HG02571 (cell line): ENCODE measurements around the gene NAMPT.
"Not testable (repeated sequence)": the region's sequence is repeated elsewhere in the genome, so short reads cannot be mapped to it uniquely, and the experiment has no call there.

Source experiments
- ATAC-seq: cut with Tn5 transposase; IDR thresholded peaks from one replicate; pipeline ENCODE4 v1.9.1; 2021; ENCODE audit warnings: mild to moderate bottlenecking, moderate library complexity; ENCODE audit not compliant: unreplicated experiment

Gene NAMPT

GRCh38 chr7:106305732-106306131, 20.9 kb upstream of the NAMPT start:
- no peak for ATAC-seq

- ATAC-seq, result no peak
Observed at GRCh38 chr7:106304568-106304967, 19.8 kb upstream of the NAMPT start.

GRCh38 chr7:106298631-106299030, 13.8 kb upstream of the NAMPT start:
- not testable (repeated sequence) for ATAC-seq

DNA sequence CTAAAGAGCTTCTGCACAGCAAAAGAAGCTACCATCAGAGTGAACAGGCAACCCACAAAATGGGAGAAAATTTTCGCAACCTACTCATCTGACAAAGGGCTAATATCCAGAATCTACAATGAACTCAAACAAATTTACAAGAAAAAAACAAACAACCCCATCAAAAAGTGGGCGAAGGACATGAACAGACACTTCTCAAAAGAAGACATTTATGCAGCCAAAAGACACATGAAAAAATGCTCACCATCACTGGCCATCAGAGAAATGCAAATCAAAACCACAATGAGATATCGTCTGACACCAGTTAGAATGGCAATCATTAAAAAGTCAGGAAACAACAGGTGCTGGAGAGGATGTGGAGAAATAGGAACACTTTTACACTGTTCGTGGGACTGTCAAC, 13.4 kb upstream of the NAMPT start:
- not testable (repeated sequence) for ATAC-seq

GRCh38 chr7:106294334-106294733, 9.6 kb upstream of the NAMPT start:
- no peak for ATAC-seq

- ATAC-seq, result no peak
Observed at GRCh38 chr7:106291247-106291646, 6.5 kb upstream of the NAMPT start.

DNA sequence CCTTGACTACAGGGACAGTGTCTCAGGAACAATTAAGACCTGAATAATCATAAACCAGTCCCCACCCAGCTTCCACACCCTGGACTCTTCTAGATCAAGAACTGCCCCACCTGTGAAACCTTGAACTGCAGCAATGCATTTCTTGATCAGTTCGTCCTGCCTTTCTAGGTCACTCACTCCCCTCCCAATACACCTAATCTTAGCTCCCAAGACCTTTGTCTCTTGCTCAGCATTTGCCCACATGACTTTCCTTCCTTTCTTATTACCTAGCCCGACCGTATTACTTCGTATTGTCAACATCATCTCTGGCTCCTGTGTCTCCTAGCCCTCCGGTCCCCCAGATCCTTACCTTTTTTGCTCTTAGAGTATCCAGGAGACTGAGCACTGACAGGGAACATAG, 5.5 kb upstream of the NAMPT start:
- ATAC-seq, result no peak

GRCh38 chr7:106289848-106290247, 5.1 kb upstream of the NAMPT start:
- no peak for ATAC-seq

GRCh38 chr7:106288263-106288662, 3.5 kb upstream of the NAMPT start:
- ATAC-seq, result no peak

- ATAC-seq, result no peak
Observed at GRCh38 chr7:106287786-106288185, 3.0 kb upstream of the NAMPT start.

DNA sequence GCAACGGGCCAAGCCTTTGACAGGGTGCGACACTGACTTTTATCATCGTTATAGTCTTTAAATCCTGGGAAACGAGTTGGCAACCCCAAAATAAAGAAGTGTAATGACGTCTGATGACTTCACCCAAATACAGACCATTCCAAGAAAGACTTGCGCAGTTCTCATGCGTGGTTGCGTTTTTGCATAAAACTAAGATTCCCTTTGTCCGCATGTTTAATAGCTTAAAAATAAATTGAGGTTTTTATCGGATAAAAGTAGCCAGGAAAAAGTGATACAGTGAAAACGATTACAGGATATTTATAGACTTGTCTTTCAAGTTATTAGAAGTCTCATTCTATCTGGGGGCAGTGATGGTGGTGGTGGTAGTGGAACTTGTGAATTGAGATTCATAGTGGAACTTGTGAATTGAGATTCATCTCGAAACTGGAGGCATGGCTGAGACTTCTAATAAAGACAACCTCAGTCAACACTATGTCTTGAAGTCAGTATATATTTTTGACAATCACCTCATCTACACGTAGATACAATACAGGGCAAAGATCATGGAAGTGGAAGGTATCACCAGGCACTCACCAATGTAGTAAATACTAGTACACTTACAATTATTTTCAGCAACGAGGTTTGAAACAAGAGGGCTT, 1.2 kb upstream of the NAMPT start:
- no peak for ATAC-seq

DNA sequence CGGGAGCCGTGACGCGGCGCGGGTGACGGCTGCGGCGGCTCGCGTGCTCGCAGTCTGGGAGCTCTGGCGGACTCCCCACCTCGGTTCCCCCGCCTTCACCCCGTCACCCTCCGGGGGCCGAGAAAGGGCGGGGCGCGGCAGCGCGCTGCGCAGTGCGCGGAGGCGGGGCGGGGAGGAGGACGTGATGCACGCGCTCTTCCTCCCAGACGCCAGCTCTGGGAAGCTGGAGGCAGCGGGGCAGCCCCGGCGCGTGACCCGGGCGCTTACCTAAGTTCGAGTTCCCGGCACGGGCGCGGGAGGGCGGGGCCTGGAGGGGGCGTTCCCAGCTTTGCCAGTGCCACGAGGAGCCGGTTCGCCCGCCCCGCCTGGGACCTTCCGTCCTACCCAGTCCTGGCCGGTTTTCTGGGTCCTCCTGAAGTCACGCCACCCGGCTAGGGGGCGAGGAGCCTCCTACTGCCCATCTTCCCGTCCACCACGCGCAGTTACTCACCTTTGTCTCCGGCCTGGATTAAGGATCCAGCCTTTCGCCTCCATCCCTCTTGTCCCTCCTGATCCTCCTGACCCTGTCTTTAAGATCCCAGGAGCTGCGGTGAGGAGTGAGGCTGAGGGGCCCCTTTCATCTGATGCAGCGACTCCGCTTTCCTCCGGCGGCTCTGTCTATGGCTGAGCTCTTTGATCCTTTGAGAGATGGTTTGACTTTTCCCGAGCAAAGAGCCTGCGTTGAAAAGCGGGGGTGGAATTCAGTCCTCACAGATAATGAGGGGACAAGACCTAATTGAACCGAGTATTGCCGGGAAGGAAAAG, 470 bp upstream of the NAMPT start:
- peak; percentile 79 for ATAC-seq

DNA sequence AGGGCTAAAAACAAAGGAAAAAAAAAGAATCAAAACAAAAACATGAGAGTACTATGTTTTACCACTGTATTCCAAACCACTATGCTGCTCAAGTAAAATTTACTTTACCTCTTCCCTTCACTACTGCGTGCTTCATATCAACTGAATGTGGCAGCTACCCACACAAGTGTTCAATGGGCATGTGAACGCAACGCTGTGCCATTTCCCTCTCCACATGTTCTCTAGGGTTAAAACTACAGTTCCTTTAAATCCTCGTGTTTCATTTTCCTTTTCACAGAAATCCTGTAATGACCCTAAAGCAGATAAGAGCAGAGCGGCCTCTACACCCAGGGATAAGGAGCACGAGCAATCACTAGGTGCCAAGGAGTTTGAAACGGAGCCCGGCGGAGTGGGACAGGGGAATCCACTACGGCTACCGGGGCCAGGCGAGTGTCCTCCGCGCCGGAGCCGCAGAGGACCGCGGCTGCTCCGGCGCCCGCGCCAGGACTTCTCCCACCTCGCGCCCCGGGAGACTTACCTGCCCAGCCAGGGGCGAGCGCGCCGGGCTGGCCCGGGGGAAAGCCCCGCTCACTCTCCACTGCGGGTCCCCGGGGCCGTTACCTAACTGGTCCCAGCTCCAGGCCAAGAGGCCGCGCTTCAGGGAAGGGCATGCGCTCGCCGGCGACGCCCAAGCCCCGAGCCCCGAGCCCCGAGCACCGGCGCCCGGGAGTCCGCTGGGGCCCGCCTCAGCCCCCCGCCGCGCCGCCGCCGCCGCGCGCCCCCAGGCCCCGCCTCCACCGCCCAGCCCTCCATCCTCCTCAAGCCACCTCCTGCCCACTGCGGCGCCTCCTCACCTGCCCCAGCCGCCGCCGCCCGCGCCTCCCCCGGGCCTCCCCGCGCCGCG, 711 bp downstream of the NAMPT start:
- ATAC-seq, result peak; percentile 21

GRCh38 chr7:106283501-106283830, 1.3 kb downstream of the NAMPT start:
- ATAC-seq, result no peak

- ATAC-seq, result no peak
Observed at GRCh38 chr7:106282852-106283251, 1.9 kb downstream of the NAMPT start.

DNA sequence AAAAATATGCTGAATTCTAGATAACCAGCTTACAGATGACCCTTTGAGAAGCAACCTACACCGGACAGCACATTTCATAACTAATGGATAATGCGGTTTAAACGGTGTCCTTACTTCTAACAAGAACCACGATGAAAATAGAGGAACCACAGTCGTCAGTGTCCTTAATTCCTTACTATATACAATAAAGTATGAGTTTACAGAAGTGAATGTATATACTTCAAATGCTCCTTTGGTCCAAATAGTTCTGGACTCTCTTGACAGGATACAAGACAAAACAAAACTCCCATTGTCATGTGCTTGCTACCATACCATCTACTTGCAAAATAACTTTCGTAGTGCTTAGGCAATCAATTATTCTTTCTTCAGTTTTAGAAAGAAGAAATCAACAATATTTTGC, 2.4 kb downstream of the NAMPT start:
- no peak for ATAC-seq

DNA sequence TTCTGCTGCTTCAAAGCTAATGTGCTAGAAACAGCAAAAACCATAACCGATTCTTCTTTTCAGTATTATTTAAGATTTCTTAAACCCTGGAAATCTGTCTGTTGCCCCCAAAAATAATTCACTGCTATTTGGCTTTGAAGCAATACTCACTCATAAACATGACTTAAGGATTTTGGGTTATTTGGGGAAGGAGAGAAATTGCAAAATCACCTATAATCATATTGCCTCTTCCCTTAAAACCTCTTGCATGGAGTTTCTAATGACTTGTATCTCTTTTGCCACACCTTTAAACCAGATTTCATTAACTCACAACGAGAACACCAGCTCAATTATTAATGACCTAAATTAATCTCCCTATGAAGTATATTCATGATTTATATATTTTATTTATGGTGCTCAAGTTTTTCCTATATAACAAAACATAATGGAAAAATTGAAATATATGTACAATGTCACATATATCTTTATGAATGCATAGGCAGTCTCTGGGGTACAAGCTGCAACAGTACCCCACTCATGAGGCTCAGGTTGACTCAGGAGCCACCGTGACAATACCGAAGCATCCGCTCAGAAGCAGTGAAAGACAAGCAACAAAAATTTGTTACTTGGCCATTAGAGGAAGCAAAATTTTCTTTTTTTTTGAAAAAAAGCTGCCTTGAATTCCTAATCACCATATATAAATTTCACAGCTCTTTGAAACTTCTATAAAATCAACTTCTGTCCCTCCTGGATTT, 3.0 kb downstream of the NAMPT start:
- ATAC-seq, result no peak

- ATAC-seq, result no peak
Observed at GRCh38 chr7:106281127-106281526, 3.7 kb downstream of the NAMPT start.

DNA sequence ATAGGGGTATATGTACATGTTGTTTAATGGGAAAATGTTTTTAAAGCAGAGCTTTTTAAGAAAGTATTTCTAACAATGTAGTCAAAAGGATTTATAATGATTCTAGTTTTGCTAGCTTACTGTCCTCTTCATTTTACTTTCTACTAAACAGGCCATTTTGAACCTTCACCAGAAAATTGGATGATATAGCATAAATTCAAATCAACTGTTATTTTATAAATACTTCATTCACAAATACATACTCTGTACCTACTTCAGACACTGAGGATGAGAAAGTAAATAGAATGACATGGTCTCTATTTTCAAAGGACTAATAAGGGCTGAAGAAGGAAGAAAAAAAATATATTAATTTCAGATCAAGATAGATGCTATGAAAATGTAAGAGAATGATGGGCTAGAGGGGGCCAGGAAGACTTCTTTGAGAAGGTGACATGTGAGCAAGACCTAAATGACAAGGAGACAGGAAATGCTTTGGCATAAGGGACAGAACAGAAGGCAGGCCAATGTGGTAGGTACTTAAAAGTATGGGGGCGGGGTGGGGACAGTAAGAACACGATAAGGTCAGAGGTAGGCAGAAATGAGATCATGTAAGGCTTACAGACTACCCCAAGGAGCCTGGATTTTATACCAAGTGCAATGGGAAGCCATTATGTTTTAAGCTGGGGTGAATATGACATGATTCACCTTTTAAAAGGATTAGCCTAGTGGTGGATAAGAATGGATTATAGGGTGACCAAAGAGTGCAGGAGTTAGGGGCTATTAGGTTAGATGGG, 5.2 kb downstream of the NAMPT start:
- no peak for ATAC-seq

DNA sequence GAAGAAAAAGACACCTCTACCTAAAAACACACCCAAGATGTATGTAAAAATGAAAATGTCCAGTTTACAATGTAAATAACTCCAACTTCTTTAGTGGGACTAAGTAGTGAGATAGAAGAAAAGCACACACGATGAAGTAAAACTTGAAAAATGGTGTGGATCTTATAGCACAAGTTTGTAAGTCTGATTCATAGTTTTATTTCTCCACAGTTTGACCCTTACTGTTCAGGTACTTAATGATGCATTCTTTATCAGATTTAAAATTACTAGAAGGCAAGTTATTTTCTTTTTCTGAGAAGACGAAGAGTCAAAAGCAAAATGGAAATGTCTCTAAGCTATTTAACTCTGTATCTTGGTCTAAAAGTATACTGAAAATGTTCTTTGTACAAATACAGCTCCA, 6.1 kb downstream of the NAMPT start:
- no peak for ATAC-seq
